SK-N-SH treated with all-trans-retinoic acid at 6 μM for 48 hours (cell line): ENCODE results near the gene ARHGAP15.

ENCODE experiments used
- SNAI2 ChIP-seq: fragments of 250-450 bp; sonication (Bioruptor Pico); IDR thresholded peaks from 2 replicates; pipeline ENCODE4 v1.5.0; 2020; ENCODE audit warnings: mild to moderate bottlenecking, moderate library complexity
- ZC3H10 ChIP-seq: fragments of 250-450 bp; sonication (Bioruptor Pico); IDR thresholded peaks from 2 replicates; pipeline ENCODE4 v1.5.1; 2021; ENCODE audit warnings: mild to moderate bottlenecking, moderate library complexity
- ZNF70 ChIP-seq: fragments of 450-650 bp; formaldehyde crosslinking; IDR thresholded peaks from 2 replicates; pipeline ENCODE4 v1.5.0; 2020; ENCODE audit warnings: mild to moderate bottlenecking, moderate library complexity
- ZNF8 ChIP-seq: fragments of 450-650 bp; formaldehyde crosslinking; IDR thresholded peaks from 2 replicates; pipeline ENCODE4 v1.5.0; 2020; ENCODE audit warnings: mild to moderate bottlenecking, moderate library complexity
- TF ChIP-seq, protein P1 (sequence below): fragments of 250-450 bp; sonication (Bioruptor Pico); IDR thresholded peaks from 2 replicates; pipeline ENCODE4 v1.5.1; 2020; ENCODE audit warnings: low read depth, mild to moderate bottlenecking, moderate library complexity
- TF ChIP-seq, protein P2 (sequence below): fragments of 250-450 bp; sonication (Bioruptor Pico); IDR thresholded peaks from 2 replicates; pipeline ENCODE4 v1.8.0; 2020; ENCODE audit warnings: mild to moderate bottlenecking, moderate library complexity, borderline replicate concordance
- TF ChIP-seq, protein P3 (sequence below): fragments of 250-450 bp; sonication (Bioruptor Pico); IDR thresholded peaks from 2 replicates; pipeline ENCODE4 v1.8.0; 2021; ENCODE audit warnings: low read depth, mild to moderate bottlenecking, moderate library complexity, borderline replicate concordance

DNA sequence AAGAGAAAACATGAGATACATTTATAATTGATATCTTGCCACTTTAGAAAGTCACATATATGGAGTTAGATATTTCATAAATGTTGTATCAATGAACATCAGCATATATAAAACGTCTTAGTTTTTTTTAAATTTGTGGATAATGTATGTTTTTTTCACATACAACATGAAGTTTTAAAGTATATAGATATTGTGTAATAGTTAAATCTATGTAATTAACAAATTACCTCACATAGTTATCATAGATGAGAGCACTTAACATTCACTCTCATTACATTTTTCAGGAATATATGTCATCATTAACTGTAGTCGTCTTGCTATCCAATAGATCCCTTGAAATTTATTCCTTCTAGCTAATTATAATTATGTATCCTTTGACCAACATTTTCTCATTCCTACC lies 406.6 kb downstream of the ARHGAP15 start:
- TF ChIP-seq SNAI2 (CRISPR knock-in tag) (no peak), ZC3H10 (CRISPR knock-in tag) (no peak), ZNF8 (CRISPR knock-in tag) (no peak), ZNF70 (CRISPR knock-in tag) (no peak)
- TF ChIP-seq, protein P1, sequence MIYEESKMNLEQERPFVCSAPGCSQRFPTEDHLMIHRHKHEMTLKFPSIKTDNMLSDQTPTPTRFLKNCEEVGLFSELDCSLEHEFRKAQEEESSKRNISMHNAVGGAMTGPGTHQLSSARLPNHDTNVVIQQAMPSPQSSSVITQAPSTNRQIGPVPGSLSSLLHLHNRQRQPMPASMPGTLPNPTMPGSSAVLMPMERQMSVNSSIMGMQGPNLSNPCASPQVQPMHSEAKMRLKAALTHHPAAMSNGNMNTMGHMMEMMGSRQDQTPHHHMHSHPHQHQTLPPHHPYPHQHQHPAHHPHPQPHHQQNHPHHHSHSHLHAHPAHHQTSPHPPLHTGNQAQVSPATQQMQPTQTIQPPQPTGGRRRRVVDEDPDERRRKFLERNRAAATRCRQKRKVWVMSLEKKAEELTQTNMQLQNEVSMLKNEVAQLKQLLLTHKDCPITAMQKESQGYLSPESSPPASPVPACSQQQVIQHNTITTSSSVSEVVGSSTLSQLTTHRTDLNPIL, result no peak
- TF ChIP-seq, protein P2, sequence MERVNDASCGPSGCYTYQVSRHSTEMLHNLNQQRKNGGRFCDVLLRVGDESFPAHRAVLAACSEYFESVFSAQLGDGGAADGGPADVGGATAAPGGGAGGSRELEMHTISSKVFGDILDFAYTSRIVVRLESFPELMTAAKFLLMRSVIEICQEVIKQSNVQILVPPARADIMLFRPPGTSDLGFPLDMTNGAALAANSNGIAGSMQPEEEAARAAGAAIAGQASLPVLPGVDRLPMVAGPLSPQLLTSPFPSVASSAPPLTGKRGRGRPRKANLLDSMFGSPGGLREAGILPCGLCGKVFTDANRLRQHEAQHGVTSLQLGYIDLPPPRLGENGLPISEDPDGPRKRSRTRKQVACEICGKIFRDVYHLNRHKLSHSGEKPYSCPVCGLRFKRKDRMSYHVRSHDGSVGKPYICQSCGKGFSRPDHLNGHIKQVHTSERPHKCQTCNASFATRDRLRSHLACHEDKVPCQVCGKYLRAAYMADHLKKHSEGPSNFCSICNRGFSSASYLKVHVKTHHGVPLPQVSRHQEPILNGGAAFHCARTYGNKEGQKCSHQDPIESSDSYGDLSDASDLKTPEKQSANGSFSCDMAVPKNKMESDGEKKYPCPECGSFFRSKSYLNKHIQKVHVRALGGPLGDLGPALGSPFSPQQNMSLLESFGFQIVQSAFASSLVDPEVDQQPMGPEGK (CRISPR knock-in tag), result no peak
- TF ChIP-seq, protein P3, sequence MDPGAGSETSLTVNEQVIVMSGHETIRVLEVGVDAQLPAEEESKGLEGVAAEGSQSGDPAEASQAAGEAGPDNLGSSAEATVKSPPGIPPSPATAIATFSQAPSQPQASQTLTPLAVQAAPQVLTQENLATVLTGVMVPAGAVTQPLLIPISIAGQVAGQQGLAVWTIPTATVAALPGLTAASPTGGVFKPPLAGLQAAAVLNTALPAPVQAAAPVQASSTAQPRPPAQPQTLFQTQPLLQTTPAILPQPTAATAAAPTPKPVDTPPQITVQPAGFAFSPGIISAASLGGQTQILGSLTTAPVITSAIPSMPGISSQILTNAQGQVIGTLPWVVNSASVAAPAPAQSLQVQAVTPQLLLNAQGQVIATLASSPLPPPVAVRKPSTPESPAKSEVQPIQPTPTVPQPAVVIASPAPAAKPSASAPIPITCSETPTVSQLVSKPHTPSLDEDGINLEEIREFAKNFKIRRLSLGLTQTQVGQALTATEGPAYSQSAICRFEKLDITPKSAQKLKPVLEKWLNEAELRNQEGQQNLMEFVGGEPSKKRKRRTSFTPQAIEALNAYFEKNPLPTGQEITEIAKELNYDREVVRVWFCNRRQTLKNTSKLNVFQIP, result no peak
